HCT116 (cell line): ENCODE measurements around the gene LHCGR. TPM values are rescaled to one million over a fixed set of nuclear protein-coding genes. Genes with fewer than 3 reads are reported as not detected.

ENCODE experiments used
- ATAC-seq: fragments of 200-7000 bp; cut with Tn5 transposase; 2 replicates; pipeline ENCODE4 v1.9.1; 2020; ENCODE audit warnings: mild to moderate bottlenecking, moderate library complexity
- BruUV-seq: library from RNA; stranded (reverse); fragments of 400-500 nt; replicated peaks from 2 replicates; lab custom pipeline; 2021; lab: Mats Ljungman, UMichigan
- CTCF ChIA-PET: fragments of 300-600 bp; sonication (Branson Sonifier 250); formaldehyde crosslinking; loops from one replicate; lab custom pipeline; 2021; ENCODE audit warnings: antibody characterized with exemption; lab: Charles Lee
- POLR2A ChIA-PET: fragments of 300-600, 350-600 bp; sonication (Branson Sonifier 250); formaldehyde crosslinking; loops from one replicate; lab custom pipeline; 2021; ENCODE audit warnings: antibody characterized with exemption; lab: Charles Lee
- RAD21 ChIA-PET, 2 experiments: fragments of 300-600 bp; sonication (Branson Sonifier 250); formaldehyde crosslinking; loops; one replicate each; lab custom pipeline; 2023; ENCODE audit warnings: low total read pairs in 2 of 2; ENCODE audit not compliant: uncharacterized antibody in 2 of 2, unreplicated experiment in 2 of 2, low non-redundant PET in 1 of 2; lab: Charles Lee
- DNase-seq: peaks from one replicate; pipeline ENCODE4 v3.0.0-alpha.2; 2010; ENCODE audit warnings: low read depth, low spot score
- H2AFZ ChIP-seq: fragments of 200-600 bp; shearing (Covaris generic), sonication (generic); 2 replicates; pipeline ENCODE4 v1.6.1; 2017; ENCODE audit warnings: low read depth, mixed run types, mixed read lengths, antibody characterized with exemption, low read length; ENCODE audit not compliant: poor library complexity, severe bottlenecking
- H3K27ac ChIP-seq: 2 replicates; pipeline ENCODE4 v1.5.1; 2012; ENCODE audit warnings: low read depth, low read length
- H3K27me3 ChIP-seq: fragments of 200-600 bp; sonication (generic); 2 replicates; pipeline ENCODE4 v1.6.1; 2016; ENCODE audit warnings: mixed run types, low read length, mixed read lengths; ENCODE audit not compliant: insufficient read depth
- H3K36me3 ChIP-seq, 2 experiments: fragments of 200-500 bp in 1 of 2; fragments of 200-600 bp in 1 of 2; sonication (Bioruptor generic) in 1 of 2; sonication (generic) in 1 of 2; 2 replicates each; pipeline versions ENCODE4 v1.5.1 to v1.6.1; 2014 to 2016; ENCODE audit warnings: low read length in 2 of 2, inconsistent platforms in 1 of 2, mixed read lengths in 1 of 2, mixed run types in 1 of 2; ENCODE audit not compliant: insufficient read depth in 2 of 2, control insufficient read depth in 1 of 2
- H3K4me1 ChIP-seq, 2 experiments: fragments of 200-600 bp in 1 of 2; sonication (generic) in 1 of 2; 2 replicates each; pipeline versions ENCODE4 v1.5.1 to v1.6.1; 2012 to 2017; ENCODE audit warnings: low read length in 2 of 2, inconsistent platforms in 1 of 2, mild to moderate bottlenecking in 1 of 2, mixed read lengths in 1 of 2, mixed run types in 1 of 2, moderate library complexity in 1 of 2; ENCODE audit not compliant: insufficient read depth in 2 of 2, control insufficient read depth in 1 of 2
- H3K4me2 ChIP-seq: fragments of 200-600 bp; sonication (generic); 2 replicates; pipeline ENCODE4 v1.6.1; 2017; ENCODE audit warnings: mixed run types, low read length, mixed read lengths
- H3K4me3 ChIP-seq, 2 experiments: fragments of 200-600 bp in 1 of 2; sonication (generic) in 1 of 2; replicated peaks in 1 of 2; 2 replicates each; pipeline ENCODE4 v1.5.1; 2011 to 2016; ENCODE audit warnings: low read length in 2 of 2, control low read depth in 1 of 2, low read depth in 1 of 2, mild to moderate bottlenecking in 1 of 2, mixed read lengths in 1 of 2, mixed run types in 1 of 2
- H3K79me2 ChIP-seq: fragments of 200-600 bp; sonication (generic); 2 replicates; pipeline ENCODE4 v1.6.1; 2017; ENCODE audit warnings: mild to moderate bottlenecking, mixed run types, low read length, moderate library complexity, mixed read lengths; ENCODE audit not compliant: insufficient read depth
- H3K9ac ChIP-seq: fragments of 200-600 bp; sonication (generic); 2 replicates; pipeline ENCODE4 v1.6.1; 2016; ENCODE audit warnings: low read length, mixed read lengths
- H3K9me2 ChIP-seq: fragments of 200-600 bp; sonication (generic), shearing (Covaris generic); 2 replicates; pipeline ENCODE4 v1.6.1; 2017; ENCODE audit warnings: mixed run types, mild to moderate bottlenecking, moderate library complexity; ENCODE audit not compliant: insufficient read depth
- H3K9me3 ChIP-seq, 2 experiments: fragments of 200-500 bp in 1 of 2; fragments of 200-600 bp in 1 of 2; sonication (Bioruptor generic) in 1 of 2; sonication (generic) in 1 of 2; 2 replicates each; pipeline ENCODE4 v1.6.1; 2014 to 2017; ENCODE audit warnings: low read length in 2 of 2, mixed read lengths in 2 of 2, inconsistent platforms in 1 of 2, low read depth in 1 of 2, mild to moderate bottlenecking in 1 of 2, mixed run types in 1 of 2, moderate library complexity in 1 of 2; ENCODE audit not compliant: control insufficient read depth in 1 of 2, insufficient read depth in 1 of 2
- H4K20me1 ChIP-seq: fragments of 200-600 bp; sonication (generic), shearing (Covaris generic); 2 replicates; pipeline ENCODE4 v1.6.1; 2017; ENCODE audit warnings: mixed run types, mild to moderate bottlenecking, moderate library complexity; ENCODE audit not compliant: insufficient read depth
- CBX3 ChIP-seq: IDR thresholded peaks from 2 replicates; pipeline ENCODE4 v1.6.1; 2012; ENCODE audit warnings: low read depth
- CEBPB ChIP-seq: IDR thresholded peaks from 2 replicates; pipeline ENCODE4 v1.6.1; 2012; ENCODE audit warnings: low read depth
- EGR1 ChIP-seq: IDR thresholded peaks from 2 replicates; pipeline ENCODE4 v1.6.1; 2012; ENCODE audit warnings: low read depth
- ELF1 ChIP-seq: IDR thresholded peaks from 2 replicates; pipeline ENCODE4 v1.6.1; 2012; ENCODE audit warnings: low read depth, borderline replicate concordance
- FOSL1 ChIP-seq: IDR thresholded peaks from 2 replicates; pipeline ENCODE4 v1.6.1; 2012; ENCODE audit warnings: low read depth
- JUND ChIP-seq: IDR thresholded peaks from 2 replicates; pipeline ENCODE4 v1.6.1; 2012
- POLR2A ChIP-seq: IDR thresholded peaks from 2 replicates; pipeline ENCODE4 v1.7.0; 2011; ENCODE audit warnings: borderline replicate concordance; ENCODE audit not compliant: insufficient read depth, insufficient read length; ENCODE audit errors: extremely low read depth
- RAD21 ChIP-seq: IDR thresholded peaks from 2 replicates; pipeline ENCODE4 v1.6.1; 2012; ENCODE audit warnings: low read depth, mild to moderate bottlenecking
- SIN3A ChIP-seq: IDR thresholded peaks from 2 replicates; pipeline ENCODE4 v1.6.1; 2012; ENCODE audit warnings: low read depth
- SRF ChIP-seq: IDR thresholded peaks from 2 replicates; pipeline ENCODE4 v1.6.1; 2012; ENCODE audit warnings: low read depth
- YY1 ChIP-seq: IDR thresholded peaks from 2 replicates; pipeline ENCODE4 v1.6.1; 2011; ENCODE audit warnings: low read length, low read depth, moderate library complexity, mild to moderate bottlenecking; ENCODE audit not compliant: insufficient replicate concordance; ENCODE audit errors: extremely low read depth
- ZFX ChIP-seq: fragments of 450-650 bp; IDR thresholded peaks from 2 replicates; pipeline ENCODE4 v1.6.1; 2017
- ZNF274 ChIP-seq: fragments of 200-500 bp; sonication (Bioruptor generic); IDR thresholded peaks from 2 replicates; pipeline ENCODE4 v1.6.1; 2014; ENCODE audit warnings: mild to moderate bottlenecking, low read depth, low read length, inconsistent platforms
- intact Hi-C: fragments of 100-400 bp; cut with micrococcal nuclease; formaldehyde crosslinking; loops from 2 replicates; pipeline ENCODE4 v1.10.0; 2022
- total RNA-seq: library from RNA; stranded (reverse); gene quantifications from one replicate; pipeline ENCODE4 v1.2.1, GENCODE V29; 2021; ENCODE audit not compliant: unreplicated experiment
- TF ChIP-seq, protein P1 (sequence below): IDR thresholded peaks from 2 replicates; pipeline ENCODE4 v1.6.1; 2012
- TF ChIP-seq, protein P2 (sequence below): IDR thresholded peaks from 2 replicates; pipeline ENCODE4 v1.6.1; 2012; ENCODE audit warnings: low read depth

Gene LHCGR
- total RNA-seq, 1 experiment from 2014 or later, result not detected

DNA sequence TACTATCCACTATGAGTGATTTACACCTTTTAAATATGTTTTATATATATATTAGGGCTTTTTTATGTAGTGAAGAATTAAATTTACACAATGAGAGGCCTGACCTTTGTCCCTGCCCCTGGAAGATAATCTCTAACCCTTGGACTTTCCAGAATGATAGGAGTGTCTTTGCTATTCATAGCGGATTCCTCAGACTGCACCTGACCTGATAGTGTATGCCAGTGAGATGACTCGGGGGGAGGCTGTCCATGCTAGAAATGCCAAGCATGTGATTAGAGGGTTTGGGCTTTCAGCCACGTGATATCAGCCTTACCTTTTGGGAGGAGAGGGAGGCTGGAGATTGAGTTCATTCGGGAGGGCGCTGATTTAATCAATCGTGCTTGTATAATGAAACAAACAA lies 44.1 kb upstream of the LHCGR start:
- no peak overlapping the region for H3K4me3 ChIP-seq
- H4K20me1 ChIP-seq, result no peaks in the 10 kb centered on the region
- no peak overlapping the region for H3K4me2 ChIP-seq
- H3K79me2 ChIP-seq, result no peaks in the 10 kb centered on the region
- CTCF ChIA-PET, result no interaction called here
- H3K9ac ChIP-seq, result no peak overlapping the region
- no peaks in the 10 kb centered on the region for H3K9me3 ChIP-seq
- intact Hi-C loops, result no loop called here
- no peak for DNase-seq
- no peak overlapping the region for H2AFZ ChIP-seq
- no TSS peak for BruUV-seq
- TF ChIP-seq RAD21, result no peak
- TF ChIP-seq POLR2A, result no peak
- no peak for TF ChIP-seq SIN3A
- no peak for TF ChIP-seq ELF1
- TF ChIP-seq, protein P1, sequence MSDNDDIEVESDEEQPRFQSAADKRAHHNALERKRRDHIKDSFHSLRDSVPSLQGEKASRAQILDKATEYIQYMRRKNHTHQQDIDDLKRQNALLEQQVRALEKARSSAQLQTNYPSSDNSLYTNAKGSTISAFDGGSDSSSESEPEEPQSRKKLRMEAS, result no peak
- TF ChIP-seq CBX3, result no peak
- no peak for TF ChIP-seq CEBPB
- no peak for TF ChIP-seq YY1
- no peak for TF ChIP-seq SRF
- TF ChIP-seq JUND, result no peak
- TF ChIP-seq, protein P2, sequence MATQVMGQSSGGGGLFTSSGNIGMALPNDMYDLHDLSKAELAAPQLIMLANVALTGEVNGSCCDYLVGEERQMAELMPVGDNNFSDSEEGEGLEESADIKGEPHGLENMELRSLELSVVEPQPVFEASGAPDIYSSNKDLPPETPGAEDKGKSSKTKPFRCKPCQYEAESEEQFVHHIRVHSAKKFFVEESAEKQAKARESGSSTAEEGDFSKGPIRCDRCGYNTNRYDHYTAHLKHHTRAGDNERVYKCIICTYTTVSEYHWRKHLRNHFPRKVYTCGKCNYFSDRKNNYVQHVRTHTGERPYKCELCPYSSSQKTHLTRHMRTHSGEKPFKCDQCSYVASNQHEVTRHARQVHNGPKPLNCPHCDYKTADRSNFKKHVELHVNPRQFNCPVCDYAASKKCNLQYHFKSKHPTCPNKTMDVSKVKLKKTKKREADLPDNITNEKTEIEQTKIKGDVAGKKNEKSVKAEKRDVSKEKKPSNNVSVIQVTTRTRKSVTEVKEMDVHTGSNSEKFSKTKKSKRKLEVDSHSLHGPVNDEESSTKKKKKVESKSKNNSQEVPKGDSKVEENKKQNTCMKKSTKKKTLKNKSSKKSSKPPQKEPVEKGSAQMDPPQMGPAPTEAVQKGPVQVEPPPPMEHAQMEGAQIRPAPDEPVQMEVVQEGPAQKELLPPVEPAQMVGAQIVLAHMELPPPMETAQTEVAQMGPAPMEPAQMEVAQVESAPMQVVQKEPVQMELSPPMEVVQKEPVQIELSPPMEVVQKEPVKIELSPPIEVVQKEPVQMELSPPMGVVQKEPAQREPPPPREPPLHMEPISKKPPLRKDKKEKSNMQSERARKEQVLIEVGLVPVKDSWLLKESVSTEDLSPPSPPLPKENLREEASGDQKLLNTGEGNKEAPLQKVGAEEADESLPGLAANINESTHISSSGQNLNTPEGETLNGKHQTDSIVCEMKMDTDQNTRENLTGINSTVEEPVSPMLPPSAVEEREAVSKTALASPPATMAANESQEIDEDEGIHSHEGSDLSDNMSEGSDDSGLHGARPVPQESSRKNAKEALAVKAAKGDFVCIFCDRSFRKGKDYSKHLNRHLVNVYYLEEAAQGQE, result no peak
- TF ChIP-seq ZNF274, result no peak
- TF ChIP-seq EGR1, result no peak
- TF ChIP-seq FOSL1, result no peak
- TF ChIP-seq ZFX, result no peak
- TF ChIP-seq, all 23 proteins: peak for 0
- RAD21 ChIA-PET, result no interaction called here
- H3K9me2 ChIP-seq, result no peaks in the 10 kb centered on the region
- POLR2A ChIA-PET, result no interaction called here
- H3K27ac ChIP-seq, result no peak overlapping the region
- H3K36me3 ChIP-seq, result no peaks in the 10 kb centered on the region
- no peak for ATAC-seq
- peaks cover 20% of the 10 kb centered on the region; the same call in 1 of the 2 replicates for H3K27me3 ChIP-seq
- no peaks in the 10 kb centered on the region for H3K4me1 ChIP-seq
